EH (cell line): ENCODE data around the gene NEDD8.
"Not testable (repeated sequence)": the region's sequence is repeated elsewhere in the genome, so short reads cannot be mapped to it uniquely, and the experiment has no call there.

Experiments used
- DNase-seq: peaks from one replicate; pipeline ENCODE4 v3.0.0-alpha.2; 2015; ENCODE audit warnings: low read depth

Gene NEDD8

DNA sequence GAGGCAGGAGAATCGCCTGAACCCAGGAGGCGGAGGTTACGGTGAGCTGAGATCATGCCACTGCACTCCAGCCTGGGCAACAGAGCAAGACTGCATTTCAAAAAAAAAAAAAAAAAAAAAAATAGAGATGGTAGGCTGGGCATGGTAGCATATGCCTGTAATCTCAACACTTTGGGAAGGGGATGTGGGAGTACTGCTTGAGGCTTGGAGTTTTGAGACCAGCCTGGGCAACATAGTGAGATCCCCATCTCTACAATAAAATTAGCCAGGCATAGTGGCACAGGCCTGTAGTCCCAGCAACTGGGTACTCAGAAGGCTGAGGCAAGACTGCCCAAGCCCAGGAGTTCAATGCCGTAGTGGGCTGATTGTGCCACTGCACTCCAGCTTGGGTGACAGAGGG, 9.2 kb downstream of the NEDD8 start:
- not testable (repeated sequence) for DNase-seq

DNA sequence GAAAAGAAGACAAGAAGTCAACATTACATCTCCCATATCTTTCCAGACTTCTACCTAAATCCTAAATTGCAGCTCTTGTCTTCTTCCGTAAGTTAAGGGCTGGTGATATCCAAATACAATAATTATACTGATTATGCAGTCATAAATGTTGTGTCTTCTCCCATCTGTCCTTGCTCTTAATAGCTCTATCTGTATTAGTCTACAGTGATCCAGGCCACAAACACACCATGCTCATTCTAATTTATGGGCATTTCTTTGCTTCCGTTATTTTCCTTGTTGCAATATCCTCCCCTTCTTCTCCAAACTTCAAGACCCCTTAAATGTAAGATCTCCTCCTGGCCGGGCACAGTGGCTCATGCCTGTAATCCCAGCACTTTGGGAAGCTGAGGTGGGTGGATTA, 12.6 kb downstream of the NEDD8 start:
- DNase-seq: no peak

DNA sequence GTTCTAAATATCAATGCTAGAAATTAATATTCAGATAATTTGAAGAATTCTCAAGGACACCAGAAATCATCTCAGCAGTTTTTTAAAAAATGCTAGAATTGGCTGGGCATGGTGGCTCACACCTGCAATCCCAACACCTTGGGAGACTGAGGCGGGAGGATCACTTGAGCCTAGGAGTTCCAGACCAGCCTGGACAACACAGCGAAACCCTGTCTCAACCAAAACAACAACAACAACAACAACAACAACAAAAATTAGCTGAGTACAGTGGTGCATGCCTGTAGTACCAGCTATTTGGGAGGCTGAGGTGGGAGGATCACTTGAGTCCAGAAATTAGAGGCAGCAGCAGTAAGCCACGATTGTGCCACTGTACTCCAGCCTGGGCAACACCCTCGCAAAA, 13.1 kb downstream of the NEDD8 start:
- no peak for DNase-seq

DNA sequence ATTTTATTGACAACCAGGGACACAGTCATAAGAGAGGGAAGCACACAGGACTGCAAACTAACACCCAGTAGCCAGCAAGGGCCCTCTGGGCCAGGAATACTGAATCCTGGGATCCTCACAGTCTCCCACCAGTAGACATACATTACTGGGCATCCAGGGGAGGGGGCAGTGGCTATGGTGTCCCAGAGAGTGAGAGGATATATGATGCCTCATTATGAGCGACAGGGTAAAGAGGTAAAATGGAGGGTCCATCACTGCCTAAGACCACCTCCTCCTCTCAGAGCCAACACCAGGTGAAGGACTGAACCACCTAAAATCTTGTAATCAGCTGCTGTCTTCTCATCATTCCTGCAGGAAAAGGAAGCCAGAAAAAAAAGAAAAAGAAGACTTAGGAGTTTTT, 15.3 kb downstream of the NEDD8 start:
- DNase-seq: not testable (repeated sequence)

DNA sequence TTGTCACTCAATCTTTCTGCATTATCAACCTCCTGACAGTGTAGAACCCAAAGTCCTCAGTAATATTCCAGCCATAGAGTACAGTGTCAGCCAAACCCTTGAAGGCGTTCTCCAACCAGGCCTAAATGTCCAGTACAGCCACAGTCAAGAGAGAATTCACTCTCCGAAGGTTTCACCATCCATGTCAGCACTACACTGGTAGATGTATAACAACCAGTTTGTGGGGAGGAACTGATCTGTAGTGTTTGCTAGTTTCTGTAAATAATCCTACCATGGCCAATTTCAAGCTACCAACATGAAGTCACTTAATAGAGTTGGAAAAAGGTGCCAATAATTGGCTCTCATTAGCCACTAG, 15.8 kb downstream of the NEDD8 start:
- no peak for DNase-seq

DNA sequence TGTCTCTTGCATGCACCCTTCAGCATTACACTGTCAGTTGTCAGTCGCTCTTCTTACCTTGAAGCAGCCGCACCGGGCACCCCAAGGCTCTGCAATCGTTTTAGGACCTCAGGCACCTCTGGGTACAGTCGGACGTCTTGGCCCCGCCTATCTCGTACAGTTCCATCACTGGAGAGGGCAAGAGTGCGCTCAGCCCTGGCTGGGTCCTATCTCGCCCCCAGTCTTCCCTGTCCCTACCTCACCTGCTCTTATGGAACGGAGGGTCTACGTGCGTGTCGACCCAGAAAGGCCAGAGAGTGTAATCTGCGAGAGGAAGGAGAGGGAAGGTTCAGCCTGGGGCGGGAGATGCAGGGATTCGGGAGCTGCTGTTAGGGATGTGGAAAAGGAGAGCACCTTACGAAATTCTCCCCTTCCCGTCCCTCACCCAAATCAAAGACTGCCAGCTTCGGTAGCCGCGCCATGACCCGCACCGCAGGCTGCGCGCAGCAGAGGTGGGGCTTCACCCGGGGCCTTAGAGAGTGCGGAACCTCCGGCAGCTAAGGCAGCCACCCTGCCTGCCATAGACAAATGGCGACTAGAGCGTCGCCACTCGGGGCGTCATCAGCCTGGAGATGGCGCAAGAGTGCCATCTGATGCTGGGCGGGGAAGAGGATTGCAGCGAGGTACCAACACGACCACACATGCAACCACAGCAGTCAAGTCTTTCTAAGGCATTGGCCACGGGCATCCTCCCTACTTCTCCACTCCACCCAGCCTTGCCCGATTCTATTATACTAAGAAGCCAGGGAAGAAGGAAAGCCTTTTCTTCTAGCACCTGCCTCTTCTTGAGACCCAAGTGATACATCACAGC, 16.4 kb downstream of the NEDD8 start, which contains the start of gene MDP1:
MDP1 (minus strand) TSS at position 572 of the 850 bp plus-strand sequence; CDS start at position 461, 111 bp downstream.
- DNase-seq: peak; percentile 87

DNA sequence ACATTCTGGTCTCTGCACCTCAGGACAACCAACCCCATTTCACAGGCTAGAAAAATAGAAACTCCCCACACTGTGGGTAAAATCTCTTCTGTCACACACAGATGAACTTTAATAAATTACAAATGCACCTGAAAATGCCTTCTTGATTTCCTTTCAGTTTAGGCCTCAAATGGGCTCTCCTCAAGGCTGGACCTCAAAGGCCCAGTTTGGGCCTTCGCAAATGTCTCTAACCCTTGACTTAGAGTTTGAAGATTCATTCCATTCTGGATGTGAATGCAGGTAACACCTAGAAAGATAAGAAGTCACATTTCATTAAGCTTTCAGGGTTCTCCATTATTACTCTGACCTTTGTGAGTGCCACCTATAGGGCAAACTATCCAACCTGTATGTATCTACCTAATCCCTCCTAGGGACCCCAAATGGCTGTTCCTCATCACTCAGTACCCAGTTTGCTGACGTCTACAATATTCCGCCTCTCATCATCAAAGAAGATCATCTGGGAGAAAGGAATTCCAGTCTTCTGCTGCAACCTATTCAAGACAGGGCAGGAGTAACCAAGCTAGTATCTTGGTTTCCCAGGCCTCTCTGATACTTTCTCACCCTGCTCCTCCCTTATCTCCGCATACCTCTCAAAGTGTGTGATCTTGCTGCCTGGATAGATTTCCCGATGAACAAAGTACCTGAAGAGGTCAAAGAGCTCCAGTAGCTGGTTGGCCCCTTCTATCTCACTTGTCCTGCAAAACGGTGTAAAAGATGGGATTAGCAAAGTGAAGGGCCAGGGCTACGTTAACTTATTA, 18.1 kb downstream of the NEDD8 start:
- no peak for DNase-seq

DNA sequence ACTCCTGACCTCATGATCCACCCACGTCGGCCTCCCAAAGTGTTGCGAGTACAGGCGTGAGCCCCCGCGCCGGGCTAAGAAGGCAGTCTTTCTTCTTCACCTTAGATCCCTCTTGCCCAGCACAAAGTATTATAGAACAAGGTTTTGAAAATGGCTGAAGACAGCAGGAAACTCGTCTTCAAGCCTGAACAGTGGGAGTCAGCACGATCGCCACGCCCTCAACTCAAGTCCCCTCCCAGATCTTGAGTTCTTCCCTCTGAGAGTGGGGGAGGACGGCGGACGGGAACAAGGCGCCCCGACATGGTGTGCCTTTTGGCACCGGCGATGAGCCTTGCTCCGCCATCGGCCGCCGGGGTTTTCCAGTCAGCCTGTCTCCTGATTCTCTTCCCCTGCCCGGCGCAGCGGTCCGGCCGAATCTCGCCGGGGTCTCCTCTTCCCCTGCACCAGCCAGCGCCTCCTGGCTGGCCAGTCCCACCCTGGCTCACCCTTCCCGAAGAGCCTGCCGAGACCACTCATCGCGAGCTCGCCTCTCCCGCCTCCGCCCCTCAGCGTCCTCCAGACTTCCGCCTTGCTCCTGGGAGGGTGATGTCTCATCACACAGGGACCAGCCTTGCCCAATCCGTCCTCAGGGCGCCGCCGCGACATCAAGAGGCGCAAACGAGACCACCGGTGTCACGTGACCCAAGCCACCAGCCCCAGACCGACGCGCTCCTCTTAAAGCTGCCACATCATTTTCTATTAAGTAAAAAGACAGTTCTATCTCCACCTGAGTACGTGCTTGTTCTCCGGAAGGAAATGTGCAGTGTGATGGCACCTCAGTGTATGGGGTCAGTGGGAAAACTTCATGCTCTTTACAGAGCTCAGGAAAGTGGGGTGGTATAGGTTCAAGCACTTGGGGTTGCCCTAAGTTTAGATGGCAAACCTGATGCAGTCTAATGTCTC, 19.0 kb downstream of the NEDD8 start, which contains the start of gene CHMP4A:
CHMP4A (minus strand) TSS at position 565 of the 942 bp plus-strand sequence; CDS start at position 516, 49 bp downstream.
- DNase-seq: peak; percentile 99

DNA sequence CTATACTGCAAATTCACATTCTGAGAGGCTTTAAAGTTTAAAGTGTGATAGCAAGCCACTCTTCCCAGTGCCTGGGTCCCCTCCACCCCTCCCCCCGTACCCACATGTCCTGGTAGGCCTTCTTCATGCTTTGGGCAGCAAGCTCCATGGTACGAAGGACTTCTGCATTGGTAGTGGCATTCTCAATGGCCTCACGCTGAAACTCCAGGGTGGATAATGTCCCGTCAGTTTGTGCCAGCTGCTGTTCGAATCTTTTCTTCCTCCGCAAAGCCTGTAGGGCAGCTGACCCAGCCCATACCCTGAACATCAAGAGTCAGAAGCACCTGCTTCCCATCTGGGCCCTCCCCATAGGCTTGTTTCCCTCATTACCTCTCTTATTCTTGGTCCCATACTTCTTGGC, 20.9 kb downstream of the NEDD8 start:
- no peak for DNase-seq

DNA sequence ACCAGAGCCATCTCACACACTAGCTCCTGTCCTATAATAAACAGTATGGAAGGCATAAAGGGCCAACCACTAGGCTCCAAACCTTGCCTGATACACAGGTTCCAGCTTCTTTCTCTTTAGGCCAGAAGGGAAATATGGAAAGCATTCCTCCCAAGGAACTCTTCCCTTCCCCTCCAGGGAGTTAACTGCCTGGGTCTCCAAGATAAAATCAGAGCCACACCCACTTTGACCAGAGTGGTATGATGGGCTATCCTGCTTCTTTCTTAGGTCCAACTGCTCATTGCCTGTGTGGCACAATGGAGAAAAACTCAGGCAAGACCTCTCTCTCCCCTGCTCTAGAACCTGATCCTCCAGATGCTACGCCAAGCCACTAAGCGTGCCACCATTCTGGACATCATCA, 24.5 kb downstream of the NEDD8 start:
- DNase-seq: no peak

DNA sequence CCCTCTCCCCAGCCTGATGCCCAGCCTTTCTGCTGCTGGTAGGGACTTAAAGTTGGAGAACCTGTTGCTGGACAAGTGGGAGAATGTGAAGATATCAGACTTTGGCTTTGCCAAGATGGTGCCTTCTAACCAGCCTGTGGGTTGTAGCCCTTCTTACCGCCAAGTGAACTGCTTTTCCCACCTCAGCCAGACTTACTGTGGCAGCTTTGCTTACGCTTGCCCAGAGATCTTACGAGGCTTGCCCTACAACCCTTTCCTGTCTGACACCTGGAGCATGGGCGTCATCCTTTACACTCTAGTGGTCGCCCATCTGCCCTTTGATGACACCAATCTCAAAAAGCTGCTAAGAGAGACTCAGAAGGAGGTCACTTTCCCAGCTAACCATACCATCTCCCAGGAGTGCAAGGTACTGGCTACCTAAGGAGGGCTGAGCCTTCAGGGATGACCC, 25.0 kb downstream of the NEDD8 start:
- no peak for DNase-seq

DNA sequence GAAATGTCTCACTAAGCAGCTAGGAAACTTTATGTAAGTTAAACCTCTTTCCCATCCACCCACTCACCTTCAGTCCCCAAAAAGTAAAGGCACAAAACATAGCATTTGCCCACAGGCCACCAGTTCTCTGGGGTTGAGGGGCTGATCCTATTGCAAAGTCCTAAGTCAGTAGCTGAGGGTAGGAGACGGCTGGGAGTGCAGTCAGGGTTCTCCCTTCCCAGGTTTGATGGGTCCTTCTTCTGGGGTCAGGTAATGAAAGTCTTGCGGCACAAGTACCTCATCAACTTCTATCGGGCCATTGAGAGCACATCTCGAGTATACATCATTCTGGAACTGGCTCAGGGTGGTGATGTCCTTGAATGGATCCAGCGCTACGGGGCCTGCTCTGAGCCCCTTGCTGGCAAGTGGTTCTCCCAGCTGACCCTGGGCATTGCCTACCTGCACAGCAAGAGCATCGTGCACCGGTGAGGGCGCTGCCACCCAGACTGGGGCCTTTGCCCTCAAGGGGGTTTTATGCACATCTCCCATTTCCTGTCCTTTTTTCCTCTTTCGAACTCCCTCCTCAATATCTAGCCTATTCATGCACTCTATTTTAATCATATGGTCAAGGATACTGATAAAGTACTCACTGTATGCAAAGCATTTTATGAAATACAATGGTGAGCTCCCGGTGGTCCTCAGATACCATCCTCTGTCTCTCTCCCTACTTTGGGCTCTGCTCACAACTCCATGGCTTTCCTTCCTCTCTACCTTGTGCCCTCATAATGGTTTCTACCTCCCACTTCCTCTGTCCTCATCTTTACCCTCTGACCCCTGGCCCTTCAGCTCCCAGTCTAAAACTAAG, 25.7 kb downstream of the NEDD8 start:
- no peak for DNase-seq

DNA sequence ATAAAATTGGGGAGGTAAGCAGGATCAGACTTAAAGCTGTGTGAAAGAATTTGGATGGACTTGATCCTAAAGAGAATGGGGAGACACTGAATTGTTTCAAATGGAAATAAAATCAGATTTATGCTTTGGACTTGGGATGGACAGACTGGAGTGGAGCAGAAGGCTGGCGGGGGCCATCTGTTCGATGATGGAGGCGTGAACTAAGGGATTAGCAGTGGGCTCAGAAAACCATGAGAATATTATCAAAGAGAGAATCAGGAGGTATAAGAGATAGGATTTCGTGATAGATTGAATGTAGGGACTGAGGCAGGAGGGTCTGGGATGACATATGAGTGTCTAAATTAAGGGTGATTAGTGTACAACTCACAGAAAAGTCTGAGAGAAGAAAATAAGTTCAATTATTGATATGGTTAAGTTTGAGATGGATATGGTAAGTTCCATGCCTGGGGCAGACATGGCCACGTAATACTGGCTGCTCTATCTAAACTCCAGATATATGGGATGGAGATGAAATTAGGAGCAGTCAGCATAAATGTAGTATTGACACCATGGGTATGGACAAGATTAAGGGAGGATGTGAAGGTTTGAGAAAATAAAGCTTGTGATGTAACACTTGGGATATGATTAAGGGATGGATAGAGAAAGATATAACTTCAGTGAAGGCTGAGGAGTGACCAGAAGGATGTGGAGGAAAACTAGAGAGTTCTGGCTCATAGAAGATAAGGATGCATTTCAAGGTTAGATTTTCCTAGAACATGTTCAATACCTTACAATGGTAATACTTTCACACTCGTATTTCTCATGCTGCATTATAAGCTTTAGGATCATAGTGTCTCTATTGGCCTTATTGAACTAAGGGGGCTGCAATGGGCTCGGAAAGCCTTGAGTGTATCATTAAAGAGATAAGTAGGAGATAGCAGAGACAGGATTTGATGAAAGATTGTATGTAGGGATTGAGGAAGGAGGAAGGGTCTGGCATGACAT, 27.7 kb downstream of the NEDD8 start:
- DNase-seq: no peak

DNA sequence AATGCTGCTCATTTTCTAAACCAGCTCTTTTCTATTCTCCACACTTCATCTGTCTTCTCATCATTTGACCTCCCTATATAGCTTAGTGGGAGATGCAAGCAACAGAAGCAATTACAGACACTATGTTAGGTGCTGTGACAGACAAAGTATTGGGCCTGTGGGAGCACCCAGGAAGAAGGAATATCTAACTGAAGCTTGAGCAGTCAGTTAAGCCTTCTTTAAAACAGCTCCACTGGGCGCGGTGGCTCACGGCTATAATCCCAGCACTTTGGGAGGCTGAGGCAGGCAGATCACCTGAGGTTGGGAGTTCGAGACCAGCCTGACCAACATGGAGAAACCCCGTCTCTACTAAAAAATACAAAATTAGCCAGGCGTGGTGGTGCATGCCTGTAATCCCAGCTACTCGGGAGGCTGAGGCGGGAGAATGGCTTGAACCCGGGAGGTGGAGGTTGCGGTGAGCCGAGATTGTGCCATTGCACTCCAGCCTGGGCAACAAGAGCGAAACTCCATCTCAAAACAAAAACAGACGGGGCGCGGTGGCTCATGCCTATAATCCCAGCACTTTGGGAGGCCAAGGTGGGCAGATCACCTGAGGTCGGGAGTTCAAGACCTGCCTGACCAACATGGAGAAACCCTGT, 28.8 kb downstream of the NEDD8 start:
- DNase-seq: not testable (repeated sequence)

DNA sequence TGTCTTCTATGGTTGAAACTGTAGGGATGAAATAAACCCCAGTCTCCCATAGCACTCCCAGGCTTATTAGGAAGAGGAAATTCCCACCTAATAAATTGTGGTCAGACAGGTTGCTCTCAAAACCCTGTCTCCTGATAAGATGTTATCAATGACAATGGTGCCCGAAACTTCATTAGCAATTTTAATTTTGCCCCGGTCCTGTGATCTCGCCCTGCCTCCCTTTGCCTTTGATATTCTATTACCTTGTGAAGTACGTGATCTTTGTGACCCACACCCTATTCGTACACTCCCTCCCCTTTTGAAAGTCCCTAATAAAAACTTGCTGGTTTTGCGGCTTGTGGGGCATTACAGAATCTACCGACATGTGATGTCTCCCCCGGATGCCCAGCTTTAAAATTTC, 29.6 kb downstream of the NEDD8 start:
- not testable (repeated sequence) for DNase-seq

DNA sequence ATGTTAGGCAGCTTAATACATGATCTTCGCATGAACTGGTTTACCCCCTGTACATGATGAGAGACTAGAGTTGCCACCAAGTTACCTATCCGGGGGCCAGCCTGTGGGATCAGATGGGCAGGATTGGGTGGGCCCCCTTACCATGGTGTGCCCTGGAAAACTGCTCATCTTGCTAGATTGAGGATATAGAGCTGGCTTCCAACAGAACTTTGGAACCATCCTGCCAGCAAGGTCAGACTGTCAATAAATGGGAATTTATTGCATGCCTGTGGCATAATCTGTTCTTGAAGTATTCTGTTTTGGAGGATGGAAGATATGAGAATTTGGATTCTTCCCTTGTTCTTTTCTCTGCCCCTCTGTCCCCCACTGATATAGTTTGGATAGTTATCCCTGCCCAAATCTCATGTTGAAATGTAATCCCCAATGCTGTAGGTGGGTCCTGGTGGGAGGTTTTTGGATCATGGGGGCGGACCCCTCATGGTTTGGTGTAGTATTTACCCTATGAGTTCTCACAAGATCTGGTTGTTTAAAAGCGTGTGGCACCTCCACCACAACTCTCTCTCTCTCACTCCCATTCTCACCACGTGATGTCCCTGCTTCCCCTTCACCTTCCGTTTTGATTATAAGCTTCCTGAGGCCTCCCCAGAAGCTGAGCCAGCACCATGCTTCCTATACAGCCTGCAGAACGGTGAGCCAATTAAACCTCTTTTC, 33.2 kb downstream of the NEDD8 start:
- no peak for DNase-seq

DNA sequence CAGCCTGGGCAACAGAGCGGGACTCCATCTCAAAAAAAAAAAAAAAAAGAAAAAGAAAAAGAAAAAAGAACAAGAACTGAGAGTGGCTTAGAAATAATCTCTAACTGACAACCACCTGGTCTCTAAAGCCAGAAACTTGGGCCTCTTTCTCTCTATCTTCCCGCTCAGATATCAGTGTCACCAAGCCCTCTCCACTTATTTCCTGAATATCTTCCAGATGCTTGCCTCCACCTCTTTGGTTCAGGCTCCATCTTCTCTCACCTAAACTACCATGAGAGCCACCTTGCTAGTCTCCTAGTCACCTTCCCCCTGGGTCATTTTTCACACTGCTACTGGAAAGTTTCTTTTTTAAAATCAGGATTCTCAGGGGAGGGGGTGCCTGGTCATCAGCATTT, 35.1 kb downstream of the NEDD8 start:
- no peak for DNase-seq
